ENCODE data around the gene FHL2. TPM values are rescaled to one million over a fixed set of nuclear protein-coding genes. Genes with fewer than 3 reads are reported as not detected.

FHL2 gene
- total and polyA plus RNA-seq, 9 of the 15 experiments (the other 6 are each of a cell fraction or from before 2014, with no cell fraction given): 7.5 to 33.1 (median 23.9) TPM

- WGBS (ENCODE audit: insufficient coverage, low coverage, missing lambda C conversion rate): 82% methylated on average over 11 of the region's 11 CpGs
- H3K9me1 ChIP-seq (ENCODE audit: control insufficient read depth, insufficient read depth, low read length): no peaks in the 10 kb centered on the region
- H3K4me1 ChIP-seq (replicated peaks in 1 of 2; ENCODE audit: control insufficient read depth in 2 of 2, insufficient read depth in 2 of 2, low read length in 2 of 2): peaks cover 0 to 15% of the 10 kb centered on the region in 2 experiments; a peak in 3 of 5 replicates
- no peaks in the 10 kb centered on the region for H3K27me3 ChIP-seq (ENCODE audit: control insufficient read depth in 2 of 2, insufficient read depth in 2 of 2, low read length in 2 of 2)
- intact Hi-C loops (cut with micrococcal nuclease) (no loop called here), in situ Hi-C loops (cut with MboI) (no loop called here)
- H3K9me3 ChIP-seq (replicated peaks; ENCODE audit: control insufficient read depth, insufficient read depth, low read depth, low read length): no peaks in the 10 kb centered on the region
- no peaks in the 10 kb centered on the region for H4K20me1 ChIP-seq (replicated peaks; ENCODE audit: control insufficient read depth, insufficient read depth, low read length)
- no peak overlapping the region for H3K4me3 ChIP-seq
- no peaks in the 10 kb centered on the region for H3K79me2 ChIP-seq (ENCODE audit: control insufficient read depth, insufficient read depth, low read length)
- H3K4me2 ChIP-seq (ENCODE audit: insufficient read depth, low read length): no peak overlapping the region
- no peak overlapping the region for H2AFZ ChIP-seq (ENCODE audit: low read depth, low read length)
- ChIA-PET POLR2A (interaction anchor here (1.3 kb wide), 1 partner anchor 12 kb away, joined by 3 read pairs; no protein-coding TSS in a partner anchor), CTCF (ENCODE audit: low intra/inter-chr PET ratio) (no interaction called here)
- DNase-seq (ENCODE audit: extremely low read depth in 1 of 4, low spot score in 3 of 4) (no peak), FAIRE-seq (no peak), ATAC-seq (no peak)
- BruUV-seq (replicated peaks): no TSS peak
- H3K36me3 ChIP-seq (ENCODE audit: control insufficient read depth, insufficient read depth, low read length): peaks cover 48% of the 10 kb centered on the region; the same call in 2 of the 3 replicates
- H3K9ac ChIP-seq (ENCODE audit: insufficient read depth in 1 of 2, low read depth in 2 of 2, low read length in 2 of 2): no peak overlapping the region
- no peak overlapping the region for H3K27ac ChIP-seq (ENCODE audit: extremely low read depth, low read depth, low read length)
- TF ChIP-seq ZNF318 (IDR thresholded peaks at IDR 0.05; ENCODE audit: borderline replicate concordance in 1 of 2, low read depth in 1 of 2) (no peak), HLTF (IDR thresholded peaks at IDR 0.05) (no peak), TOE1 (IDR thresholded peaks at IDR 0.05; ENCODE audit: borderline replicate concordance) (no peak), TOE1 (CRISPR knock-in tag; IDR thresholded peaks at IDR 0.05; ENCODE audit: borderline replicate concordance, low read depth) (no peak), GTF2B (IDR thresholded peaks at IDR 0.05; ENCODE audit: extremely low read depth, insufficient read length) (no peak), NR3C1 (CRISPR knock-in tag; IDR thresholded peaks at IDR 0.05) (no peak), NCOA4 (IDR thresholded peaks at IDR 0.05; ENCODE audit: partially characterized antibody) (no peak), ZMIZ1 (IDR thresholded peaks at IDR 0.05; ENCODE audit: low read depth in 2 of 2, low read length in 2 of 2) (no peak)
Observed at GRCh38 chr2:105376010-105376409, 22.8 kb downstream of the FHL2 start.
